ENCODE results near the gene LDB2. TPM values are rescaled to one million over a fixed set of nuclear protein-coding genes. Genes with fewer than 3 reads are reported as not detected.

Gene LDB2
- total and polyA plus RNA-seq, 2 donors = 9.2 to 10.1 TPM

- 93% methylated on average over 10 of the region's 10 CpGs for WGBS
- Histone ChIP-seq H3K9me3 (ENCODE audit: control insufficient read depth in 2 of 2, insufficient read depth in 1 of 2, low read length in 1 of 2) (no peaks in the 10 kb centered on the region), H3K27me3 (ENCODE audit: control insufficient read depth in 2 of 2, insufficient read depth in 1 of 2, low read length in 1 of 2) (no peaks in the 10 kb centered on the region), H3K4me1 (ENCODE audit: control insufficient read depth in 2 of 2, insufficient read depth in 2 of 2, low read length in 2 of 2) (no peaks in the 10 kb centered on the region), H3K36me3 (ENCODE audit: control insufficient read depth in 2 of 2, insufficient read depth in 2 of 2, low read length in 1 of 2) (no peaks in the 10 kb centered on the region), H3K27ac (ENCODE audit: low read depth in 1 of 2, low read length in 1 of 2) (no peak overlapping the region), H3K4me3 (ENCODE audit: low read length in 2 of 2) (no peak overlapping the region)
- no peak for DNase-seq (ENCODE audit: low read depth in 6 of 9, low spot score in 9 of 9)
These were observed 289.2 kb downstream of the LDB2 start for GRCh38 chr4:16609170-16609758.

- Histone ChIP-seq H3K36me3 (ENCODE audit: control insufficient read depth in 2 of 2, insufficient read depth in 2 of 2, low read length in 1 of 2) (no peaks in the 10 kb centered on the region), H3K9me3 (ENCODE audit: control insufficient read depth in 2 of 2, insufficient read depth in 1 of 2, low read length in 1 of 2) (no peaks in the 10 kb centered on the region), H3K27me3 (ENCODE audit: control insufficient read depth in 2 of 2, insufficient read depth in 1 of 2, low read length in 1 of 2) (no peaks in the 10 kb centered on the region), H3K4me3 (ENCODE audit: low read length in 2 of 2) (no peak overlapping the region), H3K4me1 (ENCODE audit: control insufficient read depth in 2 of 2, insufficient read depth in 2 of 2, low read length in 2 of 2) (no peaks in the 10 kb centered on the region), H3K27ac (ENCODE audit: low read depth in 1 of 2, low read length in 1 of 2) (no peak overlapping the region)
- 90% methylated on average over 16 of the region's 16 CpGs for WGBS
- no peak for DNase-seq (ENCODE audit: low read depth in 6 of 9, low spot score in 9 of 9)
These were observed 289.8 kb downstream of the LDB2 start for GRCh38 chr4:16608611-16609125.

- WGBS = 93% methylated on average over 5 of the region's 5 CpGs
- Histone ChIP-seq H3K4me1 (ENCODE audit: control insufficient read depth in 2 of 2, insufficient read depth in 2 of 2, low read length in 2 of 2) (no peaks in the 10 kb centered on the region), H3K27me3 (ENCODE audit: control insufficient read depth in 2 of 2, insufficient read depth in 1 of 2, low read length in 1 of 2) (no peaks in the 10 kb centered on the region), H3K27ac (ENCODE audit: low read depth in 1 of 2, low read length in 1 of 2) (no peak overlapping the region), H3K36me3 (ENCODE audit: control insufficient read depth in 2 of 2, insufficient read depth in 2 of 2, low read length in 1 of 2) (no peaks in the 10 kb centered on the region), H3K9me3 (ENCODE audit: control insufficient read depth in 2 of 2, insufficient read depth in 1 of 2, low read length in 1 of 2) (no peaks in the 10 kb centered on the region), H3K4me3 (ENCODE audit: low read length in 2 of 2) (no peak overlapping the region)
- no peak for DNase-seq (ENCODE audit: low read depth in 6 of 9, low spot score in 9 of 9)
These were observed 290.3 kb downstream of the LDB2 start for GRCh38 chr4:16608123-16608522.

- no peaks in the 10 kb centered on the region for H3K36me3 ChIP-seq (ENCODE audit: control insufficient read depth in 2 of 2, insufficient read depth in 2 of 2, low read length in 1 of 2)
- no peak overlapping the region for H3K4me3 ChIP-seq (ENCODE audit: low read length in 2 of 2)
- no peak for DNase-seq (ENCODE audit: low read depth in 6 of 9, low spot score in 9 of 9)
- no peaks in the 10 kb centered on the region for H3K4me1 ChIP-seq (ENCODE audit: control insufficient read depth in 2 of 2, insufficient read depth in 2 of 2, low read length in 2 of 2)
- H3K27me3 ChIP-seq (ENCODE audit: control insufficient read depth in 2 of 2, insufficient read depth in 1 of 2, low read length in 1 of 2) = no peaks in the 10 kb centered on the region
- H3K27ac ChIP-seq (ENCODE audit: low read depth in 1 of 2, low read length in 1 of 2) = no peak overlapping the region
- H3K9me3 ChIP-seq (ENCODE audit: control insufficient read depth in 2 of 2, insufficient read depth in 1 of 2, low read length in 1 of 2) = no peaks in the 10 kb centered on the region
- WGBS = 88% methylated on average over 7 of the region's 7 CpGs
These were observed 291.0 kb downstream of the LDB2 start for GRCh38 chr4:16607241-16608066.

- Histone ChIP-seq H3K9me3 (ENCODE audit: control insufficient read depth in 2 of 2, insufficient read depth in 1 of 2, low read length in 1 of 2) (no peaks in the 10 kb centered on the region), H3K4me1 (ENCODE audit: control insufficient read depth in 2 of 2, insufficient read depth in 2 of 2, low read length in 2 of 2) (no peaks in the 10 kb centered on the region), H3K4me3 (ENCODE audit: low read length in 2 of 2) (no peak overlapping the region), H3K36me3 (ENCODE audit: control insufficient read depth in 2 of 2, insufficient read depth in 2 of 2, low read length in 1 of 2) (no peaks in the 10 kb centered on the region), H3K27ac (ENCODE audit: low read depth in 1 of 2, low read length in 1 of 2) (no peak overlapping the region), H3K27me3 (ENCODE audit: control insufficient read depth in 2 of 2, insufficient read depth in 1 of 2, low read length in 1 of 2) (no peaks in the 10 kb centered on the region)
- 86% methylated on average over 2 of the region's 2 CpGs for WGBS
- no peak for DNase-seq (ENCODE audit: low read depth in 6 of 9, low spot score in 9 of 9)
These were observed 291.8 kb downstream of the LDB2 start for GRCh38 chr4:16606691-16607090.

- no peak for DNase-seq (ENCODE audit: low read depth in 6 of 9, low spot score in 9 of 9)
- H3K27me3 ChIP-seq (ENCODE audit: control insufficient read depth in 2 of 2, insufficient read depth in 1 of 2, low read length in 1 of 2) = no peaks in the 10 kb centered on the region
- no peaks in the 10 kb centered on the region for H3K36me3 ChIP-seq (ENCODE audit: control insufficient read depth in 2 of 2, insufficient read depth in 2 of 2, low read length in 1 of 2)
- no peaks in the 10 kb centered on the region for H3K4me1 ChIP-seq (ENCODE audit: control insufficient read depth in 2 of 2, insufficient read depth in 2 of 2, low read length in 2 of 2)
- H3K4me3 ChIP-seq (ENCODE audit: low read length in 2 of 2) = no peak overlapping the region
- H3K27ac ChIP-seq (ENCODE audit: low read depth in 1 of 2, low read length in 1 of 2) = no peak overlapping the region
- WGBS = 72% methylated on average over 4 of the region's 4 CpGs
- H3K9me3 ChIP-seq (ENCODE audit: control insufficient read depth in 2 of 2, insufficient read depth in 1 of 2, low read length in 1 of 2) = no peaks in the 10 kb centered on the region
These were observed 295.3 kb downstream of the LDB2 start for GRCh38 chr4:16603178-16603577.

GRCh38 chr4:16598597-16599206 is 299.7 kb downstream of the LDB2 start:
- no peaks in the 10 kb centered on the region for H3K36me3 ChIP-seq (ENCODE audit: control insufficient read depth in 2 of 2, insufficient read depth in 2 of 2, low read length in 1 of 2)
- peak in 1 of 9 donors; percentile 8 for DNase-seq (ENCODE audit: low read depth in 6 of 9, low spot score in 9 of 9)
- no peaks in the 10 kb centered on the region for H3K9me3 ChIP-seq (ENCODE audit: control insufficient read depth in 2 of 2, insufficient read depth in 1 of 2, low read length in 1 of 2)
- H3K4me3 ChIP-seq (ENCODE audit: low read length in 2 of 2) = no peak overlapping the region
- 45% methylated on average over 7 of the region's 7 CpGs for WGBS
- no peak overlapping the region for H3K27ac ChIP-seq (ENCODE audit: low read depth in 1 of 2, low read length in 1 of 2)
- no peaks in the 10 kb centered on the region for H3K4me1 ChIP-seq (ENCODE audit: control insufficient read depth in 2 of 2, insufficient read depth in 2 of 2, low read length in 2 of 2)
- no peaks in the 10 kb centered on the region for H3K27me3 ChIP-seq (ENCODE audit: control insufficient read depth in 2 of 2, insufficient read depth in 1 of 2, low read length in 1 of 2)

- Histone ChIP-seq H3K27me3 (ENCODE audit: control insufficient read depth in 2 of 2, insufficient read depth in 1 of 2, low read length in 1 of 2) (no peaks in the 10 kb centered on the region), H3K27ac (ENCODE audit: low read depth in 1 of 2, low read length in 1 of 2) (no peak overlapping the region), H3K36me3 (ENCODE audit: control insufficient read depth in 2 of 2, insufficient read depth in 2 of 2, low read length in 1 of 2) (no peaks in the 10 kb centered on the region), H3K4me3 (ENCODE audit: low read length in 2 of 2) (no peak overlapping the region), H3K4me1 (ENCODE audit: control insufficient read depth in 2 of 2, insufficient read depth in 2 of 2, low read length in 2 of 2) (no peaks in the 10 kb centered on the region), H3K9me3 (ENCODE audit: control insufficient read depth in 2 of 2, insufficient read depth in 1 of 2, low read length in 1 of 2) (no peaks in the 10 kb centered on the region)
- 97% methylated on average over 6 of the region's 6 CpGs for WGBS
- no peak for DNase-seq (ENCODE audit: low read depth in 6 of 9, low spot score in 9 of 9)
These were observed 300.4 kb downstream of the LDB2 start for GRCh38 chr4:16597845-16598596.
